PC-9 (cell line): ENCODE data around the gene RPL38. TPM values are rescaled to one million over a fixed set of nuclear protein-coding genes. Genes with fewer than 3 reads are reported as not detected.

Experiments used
- BruUV-seq: library from RNA; stranded (reverse); fragments of 400-500 nt; replicated peaks from 2 replicates; lab custom pipeline; 2021; lab: Mats Ljungman, UMichigan
- CTCF ChIA-PET: fragments of 300-600 bp; sonication (Branson Sonifier 250); formaldehyde crosslinking; loops from one replicate; lab custom pipeline; 2022; ENCODE audit warnings: antibody characterized with exemption; lab: Charles Lee
- POLR2A ChIA-PET: fragments of 300-600 bp; sonication (Branson Sonifier 250); formaldehyde crosslinking; loops from one replicate; lab custom pipeline; 2022; ENCODE audit warnings: antibody characterized with exemption; ENCODE audit not compliant: unreplicated experiment; lab: Charles Lee
- DNase-seq, 2 experiments: peaks; one replicate each; pipeline versions ENCODE4 v3.0.0 to v3.0.0-alpha.2; 2015 to 2022; ENCODE audit warnings: mixed read lengths in 1 of 2
- H2AFZ ChIP-seq: fragments of 200-600 bp; sonication (generic); 2 replicates; pipeline ENCODE4 v1.8.1; 2017; ENCODE audit warnings: antibody characterized with exemption
- H3F3A ChIP-seq: fragments of 200-600 bp; sonication (generic); 2 replicates; pipeline ENCODE4 v1.8.1; 2017; ENCODE audit warnings: antibody characterized with exemption, mild to moderate bottlenecking, low read depth; ENCODE audit not compliant: insufficient read depth
- H3K27ac ChIP-seq: fragments of 200-600 bp; sonication (generic); 2 replicates; pipeline ENCODE4 v1.6.1; 2016; ENCODE audit warnings: mixed run types
- H3K27me3 ChIP-seq: fragments of 200-600 bp; sonication (generic); 2 replicates; pipeline ENCODE4 v1.6.1; 2016; ENCODE audit warnings: low read depth, mixed run types; ENCODE audit not compliant: insufficient read depth
- H3K36me3 ChIP-seq: fragments of 200-600 bp; sonication (generic); 2 replicates; pipeline ENCODE4 v1.6.1; 2016; ENCODE audit warnings: low read depth, mixed run types
- H3K4me1 ChIP-seq: fragments of 200-600 bp; sonication (generic); replicated peaks from 2 replicates; pipeline ENCODE4 v1.6.1; 2016; ENCODE audit warnings: mixed run types; ENCODE audit not compliant: insufficient read depth
- H3K4me2 ChIP-seq: fragments of 200-600 bp; sonication (generic); 2 replicates; pipeline ENCODE4 v1.6.1; 2017; ENCODE audit warnings: mixed run types
- H3K4me3 ChIP-seq: fragments of 200-600 bp; sonication (generic); 2 replicates; pipeline ENCODE4 v1.6.1; 2016; ENCODE audit warnings: mixed run types
- H3K79me2 ChIP-seq: fragments of 200-600 bp; sonication (generic); 2 replicates; pipeline ENCODE4 v1.6.1; 2017; ENCODE audit warnings: low read depth, mixed run types
- H3K9me2 ChIP-seq: fragments of 200-600 bp; sonication (generic); 2 replicates; pipeline ENCODE4 v1.8.1; 2017; ENCODE audit warnings: mild to moderate bottlenecking; ENCODE audit not compliant: insufficient read depth
- H3K9me3 ChIP-seq: fragments of 200-600 bp; sonication (generic); 2 replicates; pipeline ENCODE4 v1.8.1; 2016; ENCODE audit warnings: low read depth; ENCODE audit not compliant: insufficient read depth
- H4K20me1 ChIP-seq: fragments of 200-600 bp; sonication (generic); 2 replicates; pipeline ENCODE4 v1.8.1; 2017; ENCODE audit not compliant: insufficient read depth
- CTCF ChIP-seq: fragments of 200-600 bp; sonication (generic); conservative IDR thresholded peaks from 2 replicates; pipeline ENCODE4 v1.6.1; 2017; ENCODE audit warnings: mixed run types, antibody characterized with exemption, mild to moderate bottlenecking, moderate library complexity
- EZH2 ChIP-seq: fragments of 200-600 bp; sonication (generic); IDR thresholded peaks from 2 replicates; pipeline ENCODE4 v1.8.0; 2017; ENCODE audit warnings: antibody characterized with exemption, low read depth
- intact Hi-C: fragments of 100-400 bp; cut with micrococcal nuclease; formaldehyde crosslinking; loops from one replicate; pipeline ENCODE4 v1.10.0; 2022; ENCODE audit not compliant: unreplicated experiment
- total RNA-seq: library from RNA; stranded (reverse); gene quantifications from 2 replicates; pipeline ENCODE4 v1.2.3, GENCODE V29; 2021

Gene RPL38
- total RNA-seq, 1 experiment from 2014 or later = 961 TPM

GRCh38 chr17:74224959-74225725 lies 21.7 kb downstream of the RPL38 start:
- no peaks in the 10 kb centered on the region for H3K9me2 ChIP-seq
- H2AFZ ChIP-seq = no peak overlapping the region
- no TSS peak for BruUV-seq

GRCh38 chr17:74226252-74226651 lies 22.8 kb downstream of the RPL38 start:
- no peak overlapping the region for H3K4me3 ChIP-seq
- H3K4me1 ChIP-seq = peaks cover 24% of the 10 kb centered on the region
- H3K9me3 ChIP-seq = no peaks in the 10 kb centered on the region
- H3K9me2 ChIP-seq = no peaks in the 10 kb centered on the region
- H3K27me3 ChIP-seq = peaks cover 44% of the 10 kb centered on the region
- no peaks in the 10 kb centered on the region for H3K36me3 ChIP-seq
- no peak overlapping the region for H3K27ac ChIP-seq
- no peaks in the 10 kb centered on the region for H4K20me1 ChIP-seq
- intact Hi-C loops = no loop called here
- no TSS peak for BruUV-seq
- H2AFZ ChIP-seq = no peak overlapping the region
- no peaks in the 10 kb centered on the region for H3K79me2 ChIP-seq
- H3F3A ChIP-seq = peaks cover 16% of the 10 kb centered on the region; the same call in 1 of the 2 replicates
- no peak for DNase-seq
- H3K4me2 ChIP-seq = no peak overlapping the region
- TF ChIP-seq EZH2 (no peak), CTCF (no peak)
- CTCF ChIA-PET = no interaction called here
- POLR2A ChIA-PET = no interaction called here

More at GRCh38 chr17:74224959-74225725, 21.7 kb downstream of the RPL38 start:
- intact Hi-C loops = no loop called here
- Histone ChIP-seq H3K4me3 (no peak overlapping the region), H3K27ac (no peak overlapping the region), H4K20me1 (no peaks in the 10 kb centered on the region), H3K36me3 (no peaks in the 10 kb centered on the region), H3K27me3 (peaks cover 36% of the 10 kb centered on the region), H3K4me1 (peaks cover 24% of the 10 kb centered on the region), H3K9me3 (no peaks in the 10 kb centered on the region), H3F3A (peaks cover 16% of the 10 kb centered on the region; the same call in 1 of the 2 replicates), H3K79me2 (no peaks in the 10 kb centered on the region), H3K4me2 (no peak overlapping the region)
- POLR2A ChIA-PET = no interaction called here
- no peak for TF ChIP-seq EZH2
- no peak for TF ChIP-seq CTCF
- CTCF ChIA-PET = interaction anchor here (0.6 kb wide), 1 partner anchor 253 kb away, joined by 3 read pairs; no protein-coding TSS in a partner anchor
- DNase-seq = no peak

GRCh38 chr17:74227271-74228080 lies 24.0 kb downstream of the RPL38 start:
- H3K4me2 ChIP-seq = no peak overlapping the region
- no peak for TF ChIP-seq EZH2
- TF ChIP-seq CTCF = no peak
- CTCF ChIA-PET = interaction anchor here (1.2 kb wide), 1 partner anchor 26 kb away, joined by 3 read pairs; no protein-coding TSS in a partner anchor
- H2AFZ ChIP-seq = no peak overlapping the region
- H3F3A ChIP-seq = peaks cover 16% of the 10 kb centered on the region; the same call in 1 of the 2 replicates
- POLR2A ChIA-PET = no interaction called here
- H3K9me3 ChIP-seq = no peaks in the 10 kb centered on the region
- H3K4me3 ChIP-seq = no peak overlapping the region
- H3K36me3 ChIP-seq = no peaks in the 10 kb centered on the region
- no peaks in the 10 kb centered on the region for H4K20me1 ChIP-seq
- peaks cover 48% of the 10 kb centered on the region for H3K27me3 ChIP-seq
- BruUV-seq = no TSS peak
- no peak overlapping the region for H3K27ac ChIP-seq
- peaks cover 24% of the 10 kb centered on the region for H3K4me1 ChIP-seq
- intact Hi-C loops = no loop called here
- H3K9me2 ChIP-seq = no peaks in the 10 kb centered on the region
- no peak for DNase-seq
- no peaks in the 10 kb centered on the region for H3K79me2 ChIP-seq
